HFFc6 (cell line): ENCODE measurements around the gene LCA5L. TPM values are rescaled to one million over a fixed set of nuclear protein-coding genes. Genes with fewer than 3 reads are reported as not detected.
A peak's percentile ranks its signal among the peaks of the same experiment; 100 is the strongest.

Experiments
- DNase-seq: peaks from one replicate; pipeline ENCODE4 v3.0.0-alpha.2; 2018
- H3K27ac Mint-ChIP-seq: 2 replicates; pipeline ENCODE4 v1.8.0; 2020; ENCODE audit warnings: mild to moderate bottlenecking, mixed read lengths
- H3K27me3 Mint-ChIP-seq: 2 replicates; pipeline ENCODE4 v1.8.0; 2021; ENCODE audit warnings: mild to moderate bottlenecking, moderate library complexity, mixed read lengths; ENCODE audit not compliant: insufficient read depth
- H3K36me3 Mint-ChIP-seq: 2 replicates; pipeline ENCODE4 v1.8.0; 2021; ENCODE audit warnings: low read depth, mixed read lengths
- H3K4me1 Mint-ChIP-seq: 2 replicates; pipeline ENCODE4 v1.8.0; 2020; ENCODE audit warnings: low read depth, mixed read lengths
- H3K4me3 Mint-ChIP-seq: 2 replicates; pipeline ENCODE4 v1.8.0; 2020; ENCODE audit warnings: mild to moderate bottlenecking, moderate library complexity, mixed read lengths
- H3K9me3 Mint-ChIP-seq: 2 replicates; pipeline ENCODE4 v1.8.0; 2020; ENCODE audit warnings: mild to moderate bottlenecking, mixed read lengths
- CTCF ChIP-seq: fragments of 200-600 bp; sonication (generic); IDR thresholded peaks from 2 replicates; pipeline ENCODE4 v1.5.0; 2021; ENCODE audit warnings: antibody characterized with exemption, mild to moderate bottlenecking
- total RNA-seq, 6 experiments: library from RNA; stranded (reverse); fragmentation: NEBNext Ultra II Directional; extraction: Animal tissue kit (Norgen Biotek cat#: 25700); gene quantifications; 2 replicates in 1 of 6; 3 replicates in 5 of 6; pipeline ENCODE4 v1.2.3, GENCODE V29; 2021

LCA5L gene
- total RNA-seq, 6 experiments from 2014 or later: 0.73 to 1.4 (median 0.86) TPM

GRCh38 chr21:39390212-39390765 lies 55.3 kb downstream of the LCA5L start:
- no peak for TF ChIP-seq CTCF
- peaks cover 4% of the 10 kb centered on the region; the same call in 1 of the 2 replicates for H3K27me3 Mint-ChIP-seq
- peaks cover 26% of the 10 kb centered on the region for H3K4me1 Mint-ChIP-seq
- H3K4me3 Mint-ChIP-seq: no peak overlapping the region
- H3K27ac Mint-ChIP-seq: no peak overlapping the region; the same call in 1 of the 2 replicates
- H3K9me3 Mint-ChIP-seq: no peaks in the 10 kb centered on the region
- no peak for DNase-seq
- H3K36me3 Mint-ChIP-seq: peaks cover 6% of the 10 kb centered on the region; the same call in 1 of the 2 replicates

- peaks cover 37% of the 10 kb centered on the region for H3K4me1 Mint-ChIP-seq
- H3K27me3 Mint-ChIP-seq: peaks cover 4% of the 10 kb centered on the region; the same call in 1 of the 2 replicates
- DNase-seq: no peak
- no peaks in the 10 kb centered on the region for H3K9me3 Mint-ChIP-seq
- peak overlapping the region; percentile 89 for H3K4me3 Mint-ChIP-seq
- H3K36me3 Mint-ChIP-seq: peaks cover 6% of the 10 kb centered on the region; the same call in 1 of the 2 replicates
- no peak; the same call in 1 of the 2 replicates for TF ChIP-seq CTCF
- H3K27ac Mint-ChIP-seq: peak overlapping the region; percentile 66; the same call in 1 of the 2 replicates
Measured at GRCh38 chr21:39388811-39389155, 56.8 kb downstream of the LCA5L start.

DNA sequence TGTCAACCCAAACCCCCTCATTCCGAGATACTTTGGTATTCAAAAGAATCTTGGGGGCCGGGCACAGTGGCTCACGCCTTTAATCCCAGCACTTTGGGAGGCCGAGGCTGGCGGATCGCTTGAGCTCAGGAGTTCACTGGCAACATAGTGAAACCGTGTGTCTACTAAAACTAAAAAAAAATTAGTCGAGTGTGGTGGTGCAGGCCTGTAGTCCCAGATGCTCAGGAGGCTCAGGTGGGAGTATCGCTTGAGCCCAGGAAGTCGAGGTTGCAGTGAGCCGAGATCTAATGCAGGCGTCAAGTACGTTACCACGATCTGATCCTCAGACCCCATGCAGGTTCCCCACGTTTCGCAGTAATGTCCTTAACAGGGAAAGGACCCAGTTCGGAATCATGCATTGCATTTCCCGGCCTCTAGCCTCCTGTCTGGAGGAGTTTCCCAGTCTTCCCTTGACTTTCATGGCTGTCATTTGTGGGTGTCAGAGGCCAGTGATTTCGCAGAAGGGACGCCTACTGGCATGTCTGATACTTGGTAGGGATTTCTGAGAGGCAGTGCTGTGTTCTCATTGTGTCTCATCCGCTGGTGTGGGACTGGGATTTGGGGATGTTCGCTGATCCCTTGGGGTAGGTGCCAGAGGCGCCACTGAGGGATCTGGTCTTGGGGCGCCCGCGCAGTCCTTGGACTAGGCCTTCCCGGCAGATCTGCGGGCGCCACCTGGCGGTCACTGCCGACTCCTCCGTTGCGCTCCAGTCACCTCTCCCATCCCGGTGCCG lies 57.4 kb downstream of the LCA5L start:
- TF ChIP-seq CTCF: peak; percentile 98
- Mint-ChIP-seq H3K27ac (peak overlapping the region; percentile 93), H3K9me3 (no peaks in the 10 kb centered on the region), H3K4me1 (peaks cover 37% of the 10 kb centered on the region), H3K4me3 (peak overlapping the region; percentile 89), H3K27me3 (peaks cover 4% of the 10 kb centered on the region; the same call in 1 of the 2 replicates), H3K36me3 (peaks cover 4% of the 10 kb centered on the region; the same call in 1 of the 2 replicates)
- DNase-seq: peak; percentile 80

GRCh38 chr21:39387461-39388037 lies 58.0 kb downstream of the LCA5L start:
- no peaks in the 10 kb centered on the region for H3K9me3 Mint-ChIP-seq
- DNase-seq: peak; percentile 81
- peaks cover 4% of the 10 kb centered on the region; the same call in 1 of the 2 replicates for H3K27me3 Mint-ChIP-seq
- H3K4me3 Mint-ChIP-seq: peak overlapping the region; percentile 89
- peak overlapping the region; percentile 93 for H3K27ac Mint-ChIP-seq
- no peaks in the 10 kb centered on the region for H3K36me3 Mint-ChIP-seq
- peaks cover 37% of the 10 kb centered on the region for H3K4me1 Mint-ChIP-seq
- TF ChIP-seq CTCF: no peak

DNA sequence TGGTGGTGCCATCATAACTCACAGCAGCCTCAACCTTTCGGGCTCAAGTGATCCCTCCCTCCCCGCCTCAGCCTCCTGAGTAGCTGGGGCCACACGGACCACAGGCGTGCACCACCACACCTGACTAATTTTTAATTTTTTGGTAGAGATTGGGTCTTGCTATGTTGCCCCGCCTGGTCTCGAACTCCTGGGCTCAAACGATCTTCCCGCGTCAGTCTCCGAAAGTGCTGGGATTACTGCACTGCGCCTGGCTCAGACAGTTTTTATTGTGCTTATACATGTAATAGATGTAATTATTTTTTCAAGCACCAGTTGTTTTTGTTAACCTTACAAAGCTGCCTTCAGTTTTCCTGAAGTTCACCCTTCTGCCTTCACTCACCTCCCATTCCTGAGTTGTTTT lies 58.7 kb downstream of the LCA5L start:
- Mint-ChIP-seq H3K9me3 (no peaks in the 10 kb centered on the region), H3K4me1 (peaks cover 43% of the 10 kb centered on the region), H3K27me3 (peaks cover 4% of the 10 kb centered on the region; the same call in 1 of the 2 replicates), H3K27ac (peak overlapping the region; percentile 93), H3K4me3 (peak overlapping the region; percentile 89; the same call in 1 of the 2 replicates), H3K36me3 (peaks cover 5% of the 10 kb centered on the region; the same call in 1 of the 2 replicates)
- no peak for TF ChIP-seq CTCF
- DNase-seq: no peak
